ENCODE data around the gene SRGAP3. TPM values are rescaled to one million over a fixed set of nuclear protein-coding genes. Genes with fewer than 3 reads are reported as not detected.

The SRGAP3 gene
- total and polyA plus RNA-seq, 3 experiments from 2014 or later: 0.84 to 2.1 (median 1.1) TPM

DNA sequence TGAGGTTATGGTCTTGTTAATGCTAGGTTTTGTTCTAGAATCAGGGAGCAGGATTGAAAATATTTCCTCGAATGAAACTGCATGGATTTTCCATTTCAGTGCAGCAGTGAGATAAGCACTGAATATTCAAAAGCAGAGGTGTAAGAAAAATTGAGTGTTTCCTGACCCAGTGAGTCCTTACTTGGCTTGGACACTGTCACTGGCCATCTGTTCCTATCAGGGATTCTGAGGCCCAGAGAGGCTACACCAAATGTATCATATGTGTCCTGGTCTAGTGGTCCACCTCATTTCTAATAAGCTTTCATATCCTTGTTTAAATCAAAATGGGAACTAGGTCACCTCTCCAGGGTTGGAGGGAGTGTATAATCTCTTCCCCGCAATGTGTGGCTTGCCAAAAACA is 225.1 kb downstream of the SRGAP3 start:
- Mint-ChIP-seq H3K27ac (no peak overlapping the region), H3K4me3 (no peak overlapping the region), H3K36me3 (no peaks in the 10 kb centered on the region), H3K9me3 (no peaks in the 10 kb centered on the region), H3K27me3 (peaks cover 4 to 6% of the 10 kb centered on the region in 2 donors), H3K4me1 (no peaks in the 10 kb centered on the region)
- Histone ChIP-seq H3K9me3 (ENCODE audit: low read length) (no peaks in the 10 kb centered on the region), H3K27me3 (ENCODE audit: insufficient read depth, low read length, poor library complexity, severe bottlenecking) (no peaks in the 10 kb centered on the region), H3K27ac (ENCODE audit: low read depth, low read length) (no peak overlapping the region), H3K4me3 (ENCODE audit: low read length) (no peak overlapping the region), H3K36me3 (ENCODE audit: insufficient read depth, low read length) (no peaks in the 10 kb centered on the region), H3K4me1 (ENCODE audit: insufficient read depth, low read length) (no peaks in the 10 kb centered on the region)
- ChIA-PET CTCF (no interaction called here), POLR2A (no interaction called here)
- no peak for DNase-seq

DNA sequence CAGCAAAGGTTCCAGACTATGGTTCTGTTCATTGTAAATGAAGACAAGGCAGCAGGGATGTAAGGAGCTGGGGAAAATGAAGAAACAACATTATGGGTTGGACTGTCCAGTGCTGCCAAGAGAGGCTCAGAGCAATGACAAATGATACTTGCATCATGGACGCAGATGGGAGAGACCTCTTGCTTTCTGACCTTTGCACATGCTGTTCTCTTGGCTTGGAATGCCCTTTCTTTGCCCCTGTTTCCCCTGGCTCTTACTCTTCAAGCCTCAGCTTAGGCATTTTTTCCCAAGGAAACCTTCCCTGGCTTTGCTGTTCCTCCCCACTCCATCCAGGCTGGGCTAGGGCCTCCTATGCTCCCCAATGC is 226.2 kb downstream of the SRGAP3 start:
- no peak overlapping the region for H3K27ac ChIP-seq (ENCODE audit: low read depth, low read length)
- no peaks in the 10 kb centered on the region for H3K9me3 Mint-ChIP-seq
- ChIA-PET CTCF (no interaction called here), POLR2A (no interaction called here)
- no peaks in the 10 kb centered on the region for H3K36me3 Mint-ChIP-seq
- H3K27me3 Mint-ChIP-seq: peaks cover 4 to 6% of the 10 kb centered on the region in 2 donors
- no peak overlapping the region for H3K4me3 ChIP-seq (ENCODE audit: low read length)
- H3K36me3 ChIP-seq (ENCODE audit: insufficient read depth, low read length): no peaks in the 10 kb centered on the region
- H3K4me1 Mint-ChIP-seq: no peaks in the 10 kb centered on the region
- H3K4me1 ChIP-seq (ENCODE audit: insufficient read depth, low read length): no peaks in the 10 kb centered on the region
- no peaks in the 10 kb centered on the region for H3K9me3 ChIP-seq (ENCODE audit: low read length)
- no peak for DNase-seq
- H3K27ac Mint-ChIP-seq: no peak overlapping the region
- H3K27me3 ChIP-seq (ENCODE audit: insufficient read depth, low read length, poor library complexity, severe bottlenecking): no peaks in the 10 kb centered on the region
- H3K4me3 Mint-ChIP-seq: no peak overlapping the region

DNA sequence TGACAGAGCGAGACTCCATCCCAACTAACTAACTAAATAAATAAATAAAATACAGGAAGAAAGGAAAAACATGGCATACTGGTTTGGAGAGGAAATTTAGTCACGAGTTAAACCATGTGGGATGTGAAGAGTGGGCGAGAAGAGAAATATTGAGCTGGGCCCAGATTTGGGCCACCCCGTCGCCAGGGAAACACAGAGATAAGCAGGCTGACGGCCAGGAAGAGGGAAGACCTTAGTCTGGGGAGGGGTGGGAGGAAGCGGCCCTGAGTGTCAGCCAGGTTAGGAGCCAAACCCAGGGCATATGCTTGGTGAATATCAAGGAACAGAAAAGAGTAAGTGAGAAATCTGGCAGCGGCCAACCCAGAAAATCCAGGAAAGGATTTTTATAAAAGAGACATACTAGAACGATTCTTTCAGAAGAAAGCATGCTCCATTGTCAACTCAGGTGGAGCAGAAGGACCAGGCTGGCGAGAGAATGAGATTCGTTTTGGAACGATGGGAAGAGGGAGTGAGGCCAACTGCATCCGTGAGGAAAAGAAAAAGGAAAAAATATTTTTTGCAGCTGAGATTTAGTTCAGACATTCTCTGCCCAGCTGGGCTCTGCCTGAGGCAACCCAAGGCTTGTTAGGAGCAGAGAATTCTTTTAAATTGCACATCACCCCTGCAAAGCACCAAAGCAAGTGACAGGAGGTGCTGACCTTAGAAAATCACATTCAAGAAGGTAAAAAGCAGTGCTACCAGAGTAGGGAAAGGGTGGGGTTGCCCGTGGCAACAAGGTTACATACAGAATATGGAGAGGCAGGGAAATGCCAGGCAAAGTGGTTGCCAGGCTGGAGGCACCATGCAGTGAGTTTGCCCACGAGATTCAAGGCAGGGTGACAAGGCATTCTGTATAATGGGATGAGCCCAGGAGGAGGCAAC is 226.9 kb downstream of the SRGAP3 start:
- Mint-ChIP-seq H3K27me3 (peaks cover 4 to 6% of the 10 kb centered on the region in 2 donors), H3K4me1 (no peaks in the 10 kb centered on the region), H3K4me3 (no peak overlapping the region), H3K36me3 (no peaks in the 10 kb centered on the region), H3K27ac (no peak overlapping the region), H3K9me3 (no peaks in the 10 kb centered on the region)
- ChIA-PET POLR2A (no interaction called here), CTCF (no interaction called here)
- Histone ChIP-seq H3K27me3 (ENCODE audit: insufficient read depth, low read length, poor library complexity, severe bottlenecking) (no peaks in the 10 kb centered on the region), H3K9me3 (ENCODE audit: low read length) (no peaks in the 10 kb centered on the region), H3K27ac (ENCODE audit: low read depth, low read length) (no peak overlapping the region), H3K36me3 (ENCODE audit: insufficient read depth, low read length) (no peaks in the 10 kb centered on the region), H3K4me3 (ENCODE audit: low read length) (no peak overlapping the region), H3K4me1 (ENCODE audit: insufficient read depth, low read length) (no peaks in the 10 kb centered on the region)
- DNase-seq: no peak

DNA sequence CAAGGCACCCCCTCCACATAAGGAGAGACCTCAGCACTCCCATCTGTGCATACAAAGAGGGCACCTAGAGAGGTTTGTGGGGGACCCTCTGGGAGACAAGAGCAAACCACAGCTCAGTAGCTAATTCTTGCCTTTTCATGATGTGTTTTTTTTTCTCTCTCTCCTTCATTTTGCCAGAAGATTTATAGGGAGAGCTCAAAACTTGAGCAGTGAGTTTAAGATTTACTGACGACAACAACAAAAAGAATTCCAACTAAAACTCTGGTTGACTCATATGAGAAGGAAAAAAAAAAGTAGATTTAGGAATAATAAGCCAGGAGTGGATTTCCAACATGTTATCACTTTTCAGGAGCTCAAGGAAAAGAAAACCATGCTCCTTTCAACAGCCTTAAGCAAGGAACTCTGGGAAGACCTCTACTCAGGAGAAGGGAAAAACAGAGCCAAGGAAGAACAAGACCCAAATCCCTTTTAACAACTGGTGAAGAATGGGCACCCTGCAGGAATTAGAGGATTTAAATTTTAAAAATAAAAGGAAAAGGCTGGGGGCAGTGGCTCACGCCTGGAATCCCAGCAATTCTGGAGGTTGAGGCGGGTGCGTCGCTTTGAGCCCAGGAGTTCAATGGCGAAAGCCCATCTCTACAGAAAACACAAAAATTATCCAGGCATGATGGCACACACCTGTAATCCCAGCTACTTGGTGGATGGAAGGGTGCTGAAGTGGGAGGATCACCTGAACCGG is 228.0 kb downstream of the SRGAP3 start:
- Mint-ChIP-seq H3K4me3 (no peak overlapping the region), H3K4me1 (no peaks in the 10 kb centered on the region), H3K27me3 (peaks cover 4 to 6% of the 10 kb centered on the region in 2 donors), H3K27ac (no peak overlapping the region), H3K9me3 (no peaks in the 10 kb centered on the region), H3K36me3 (no peaks in the 10 kb centered on the region)
- no peaks in the 10 kb centered on the region for H3K36me3 ChIP-seq (ENCODE audit: insufficient read depth, low read length)
- ChIA-PET CTCF (no interaction called here), POLR2A (no interaction called here)
- no peaks in the 10 kb centered on the region for H3K9me3 ChIP-seq (ENCODE audit: low read length)
- no peak for DNase-seq
- H3K27ac ChIP-seq (ENCODE audit: low read depth, low read length): no peak overlapping the region
- no peak overlapping the region for H3K4me3 ChIP-seq (ENCODE audit: low read length)
- H3K27me3 ChIP-seq (ENCODE audit: insufficient read depth, low read length, poor library complexity, severe bottlenecking): no peaks in the 10 kb centered on the region
- H3K4me1 ChIP-seq (ENCODE audit: insufficient read depth, low read length): no peaks in the 10 kb centered on the region

DNA sequence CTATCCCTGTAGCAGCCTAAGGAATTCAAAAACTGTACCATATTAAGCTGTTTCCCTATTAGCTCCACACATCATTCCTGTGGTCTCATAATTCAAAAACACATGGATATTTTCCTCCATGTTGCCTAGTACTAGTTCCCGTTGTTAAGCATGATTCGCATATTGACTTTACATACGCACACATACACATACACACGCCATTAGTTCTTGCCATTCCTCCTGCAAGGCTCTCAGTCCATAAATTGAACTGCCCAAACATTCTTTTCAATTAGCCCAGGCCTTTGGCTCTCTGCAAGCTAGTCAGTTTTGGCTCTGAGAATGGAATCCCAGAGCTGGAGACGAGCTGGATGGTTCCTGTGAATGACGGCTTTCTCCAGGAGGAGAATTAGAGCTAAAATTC is 229.0 kb downstream of the SRGAP3 start:
- H3K9me3 Mint-ChIP-seq: no peaks in the 10 kb centered on the region
- ChIA-PET CTCF (no interaction called here), POLR2A (no interaction called here)
- peaks cover 6 to 7% of the 10 kb centered on the region in 2 donors for H3K27me3 Mint-ChIP-seq
- no peaks in the 10 kb centered on the region for H3K36me3 Mint-ChIP-seq
- Histone ChIP-seq H3K9me3 (ENCODE audit: low read length) (no peaks in the 10 kb centered on the region), H3K36me3 (ENCODE audit: insufficient read depth, low read length) (no peaks in the 10 kb centered on the region), H3K4me3 (ENCODE audit: low read length) (no peak overlapping the region), H3K27me3 (ENCODE audit: insufficient read depth, low read length, poor library complexity, severe bottlenecking) (no peaks in the 10 kb centered on the region), H3K27ac (ENCODE audit: low read depth, low read length) (no peak overlapping the region), H3K4me1 (ENCODE audit: insufficient read depth, low read length) (no peaks in the 10 kb centered on the region)
- H3K4me3 Mint-ChIP-seq: no peak overlapping the region
- no peak overlapping the region for H3K27ac Mint-ChIP-seq
- no peak for DNase-seq
- no peaks in the 10 kb centered on the region for H3K4me1 Mint-ChIP-seq

DNA sequence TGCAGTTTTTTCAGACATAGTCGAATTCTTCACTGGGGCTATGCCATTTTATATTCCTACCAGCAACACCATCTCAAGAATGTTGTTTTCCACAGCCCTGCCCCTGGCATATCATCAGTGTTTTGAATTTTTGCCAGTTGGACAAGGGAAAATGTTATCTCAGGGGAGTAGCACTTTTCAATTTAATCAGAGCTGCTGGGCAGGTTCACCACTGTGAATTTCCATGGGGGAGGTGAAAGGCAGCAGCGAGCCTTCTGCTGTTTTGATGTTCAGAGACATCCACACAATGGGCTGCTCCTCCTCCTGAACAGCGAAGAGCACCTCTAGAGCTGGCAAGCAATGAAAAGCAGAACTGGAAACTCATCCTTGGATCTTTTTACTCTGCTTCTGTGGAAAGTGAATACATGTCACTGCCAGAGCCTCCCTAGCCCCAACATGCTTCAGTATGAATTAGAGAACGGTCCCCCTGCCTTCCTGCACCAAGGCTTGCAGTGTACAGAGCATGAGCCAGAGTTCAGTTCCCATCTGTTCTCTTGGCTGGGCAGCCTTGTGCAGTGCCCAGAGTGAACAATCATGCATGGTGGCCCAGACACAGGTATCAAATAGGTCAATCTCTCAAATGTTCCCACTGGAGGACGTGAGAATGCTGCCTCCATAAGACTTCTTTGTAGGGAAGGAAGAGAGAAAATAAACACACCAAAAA is 230.0 kb downstream of the SRGAP3 start:
- POLR2A ChIA-PET: no interaction called here
- peaks cover 4 to 7% of the 10 kb centered on the region in 2 donors for H3K27me3 Mint-ChIP-seq
- no peak for DNase-seq
- Histone ChIP-seq H3K27ac (ENCODE audit: low read depth, low read length) (no peak overlapping the region), H3K4me1 (ENCODE audit: insufficient read depth, low read length) (no peaks in the 10 kb centered on the region), H3K4me3 (ENCODE audit: low read length) (no peak overlapping the region), H3K36me3 (ENCODE audit: insufficient read depth, low read length) (no peaks in the 10 kb centered on the region), H3K27me3 (ENCODE audit: insufficient read depth, low read length, poor library complexity, severe bottlenecking) (no peaks in the 10 kb centered on the region), H3K9me3 (ENCODE audit: low read length) (no peaks in the 10 kb centered on the region)
- CTCF ChIA-PET: no interaction called here
- no peaks in the 10 kb centered on the region for H3K4me1 Mint-ChIP-seq
- H3K36me3 Mint-ChIP-seq: peaks cover 0 to 2% (median 0%) of the 10 kb centered on the region in 3 donors
- no peak overlapping the region for H3K27ac Mint-ChIP-seq
- H3K4me3 Mint-ChIP-seq: no peak overlapping the region
- peaks cover 0 to 2% (median 0%) of the 10 kb centered on the region in 5 donors for H3K9me3 Mint-ChIP-seq

DNA sequence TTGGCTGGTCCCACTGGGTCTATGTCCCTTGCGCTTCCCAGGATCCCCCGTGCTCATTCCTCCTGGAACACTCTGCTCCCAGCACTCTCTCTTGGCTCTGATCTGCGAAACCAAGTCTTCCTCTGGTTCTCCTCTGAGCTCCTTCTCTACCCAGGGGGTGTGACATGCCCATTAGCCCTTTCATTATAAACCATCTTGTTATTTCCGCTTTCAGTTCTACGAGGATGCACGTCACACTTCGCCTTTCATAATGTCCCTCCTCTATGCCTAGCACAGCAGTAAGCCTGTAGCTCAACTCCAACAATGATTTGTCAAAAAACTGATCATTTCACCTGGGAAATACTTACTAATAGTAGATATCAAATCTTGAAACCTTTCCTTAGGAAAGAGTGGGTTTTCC is 234.2 kb downstream of the SRGAP3 start:
- Histone ChIP-seq H3K27me3 (ENCODE audit: insufficient read depth, low read length, poor library complexity, severe bottlenecking) (no peaks in the 10 kb centered on the region), H3K36me3 (ENCODE audit: insufficient read depth, low read length) (no peaks in the 10 kb centered on the region), H3K4me1 (ENCODE audit: insufficient read depth, low read length) (no peaks in the 10 kb centered on the region), H3K27ac (ENCODE audit: low read depth, low read length) (no peak overlapping the region), H3K4me3 (ENCODE audit: low read length) (no peak overlapping the region), H3K9me3 (ENCODE audit: low read length) (no peaks in the 10 kb centered on the region)
- POLR2A ChIA-PET: no interaction called here
- no peak for DNase-seq
- CTCF ChIA-PET: no interaction called here
- Mint-ChIP-seq H3K27ac (no peak overlapping the region), H3K9me3 (peaks cover 0 to 2% (median 0%) of the 10 kb centered on the region in 5 donors), H3K4me3 (no peak overlapping the region), H3K4me1 (peaks cover 0 to 10% (median 3%) of the 10 kb centered on the region in 3 donors), H3K36me3 (peaks cover 0 to 2% (median 0%) of the 10 kb centered on the region in 3 donors), H3K27me3 (peaks cover 0 to 4% of the 10 kb centered on the region in 2 donors)

Data from CD8-positive, alpha-beta memory T cell (primary cell).